ENCODE measurements around the gene FAM110D.
A peak's percentile ranks its signal among the peaks of the same experiment; 100 is the strongest.

The FAM110D gene

DNA sequence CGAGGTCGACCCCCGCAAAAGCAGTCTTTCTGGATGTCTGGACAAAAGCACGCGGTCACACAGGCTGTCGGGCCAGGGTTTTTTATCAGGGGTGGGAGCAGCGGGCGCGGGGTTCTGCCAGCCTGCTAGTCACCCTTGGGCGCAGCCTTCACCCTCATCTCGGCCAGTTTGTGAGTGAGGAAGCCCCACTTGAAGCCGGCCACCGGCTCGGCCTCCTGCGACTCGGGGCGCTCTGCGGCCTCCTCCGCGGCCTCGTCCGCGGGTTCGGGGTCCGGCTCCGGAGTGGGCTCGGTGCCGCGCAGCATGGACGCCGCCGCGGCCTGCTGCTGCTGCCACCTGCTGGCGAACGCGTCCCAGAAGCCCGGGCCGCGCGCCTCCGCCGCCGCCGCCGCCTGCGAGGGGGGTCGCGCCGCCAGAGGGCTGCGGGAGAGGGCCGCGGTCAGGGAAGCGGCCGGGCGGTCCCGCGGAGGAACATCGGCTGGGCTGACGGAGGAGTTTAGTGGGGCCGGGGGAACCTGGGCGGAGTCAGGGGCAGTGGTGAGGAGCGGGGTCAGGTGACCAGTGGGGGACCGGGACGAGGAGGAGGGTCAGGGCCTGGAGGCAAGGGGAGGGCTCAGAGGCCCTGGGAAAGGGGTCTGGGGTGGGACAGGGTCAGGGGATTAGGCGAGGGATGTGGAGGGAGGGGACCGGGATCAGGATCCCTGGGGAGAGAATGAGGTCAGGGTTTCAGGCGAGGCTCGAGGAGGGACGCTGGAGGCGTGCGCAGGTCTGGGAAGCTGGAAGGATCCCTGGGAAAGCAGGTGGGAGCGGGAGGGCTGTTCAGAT lies 5.4 kb downstream of the FAM110D start:
- peak overlapping the region; percentile 44 for H3K4me3 ChIP-seq (ENCODE audit: low read depth, low read length)
- POLR2A ChIA-PET, result no interaction called here
- DNase-seq (ENCODE audit: low read depth, low spot score), result no peak
- CTCF ChIA-PET, result interaction anchor here (0.7 to 4.1 kb wide), 23 partner anchors 9 to 268 kb away, joined by 3 to 36 read pairs (median 4); partner anchors contain the start of genes CEP85 and CNKSR1
- TF ChIP-seq, protein P1, sequence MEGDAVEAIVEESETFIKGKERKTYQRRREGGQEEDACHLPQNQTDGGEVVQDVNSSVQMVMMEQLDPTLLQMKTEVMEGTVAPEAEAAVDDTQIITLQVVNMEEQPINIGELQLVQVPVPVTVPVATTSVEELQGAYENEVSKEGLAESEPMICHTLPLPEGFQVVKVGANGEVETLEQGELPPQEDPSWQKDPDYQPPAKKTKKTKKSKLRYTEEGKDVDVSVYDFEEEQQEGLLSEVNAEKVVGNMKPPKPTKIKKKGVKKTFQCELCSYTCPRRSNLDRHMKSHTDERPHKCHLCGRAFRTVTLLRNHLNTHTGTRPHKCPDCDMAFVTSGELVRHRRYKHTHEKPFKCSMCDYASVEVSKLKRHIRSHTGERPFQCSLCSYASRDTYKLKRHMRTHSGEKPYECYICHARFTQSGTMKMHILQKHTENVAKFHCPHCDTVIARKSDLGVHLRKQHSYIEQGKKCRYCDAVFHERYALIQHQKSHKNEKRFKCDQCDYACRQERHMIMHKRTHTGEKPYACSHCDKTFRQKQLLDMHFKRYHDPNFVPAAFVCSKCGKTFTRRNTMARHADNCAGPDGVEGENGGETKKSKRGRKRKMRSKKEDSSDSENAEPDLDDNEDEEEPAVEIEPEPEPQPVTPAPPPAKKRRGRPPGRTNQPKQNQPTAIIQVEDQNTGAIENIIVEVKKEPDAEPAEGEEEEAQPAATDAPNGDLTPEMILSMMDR (IDR thresholded peaks at IDR 0.05; ENCODE audit: insufficient read depth, low read length, missing control alignments), result peak; percentile 72

DNA sequence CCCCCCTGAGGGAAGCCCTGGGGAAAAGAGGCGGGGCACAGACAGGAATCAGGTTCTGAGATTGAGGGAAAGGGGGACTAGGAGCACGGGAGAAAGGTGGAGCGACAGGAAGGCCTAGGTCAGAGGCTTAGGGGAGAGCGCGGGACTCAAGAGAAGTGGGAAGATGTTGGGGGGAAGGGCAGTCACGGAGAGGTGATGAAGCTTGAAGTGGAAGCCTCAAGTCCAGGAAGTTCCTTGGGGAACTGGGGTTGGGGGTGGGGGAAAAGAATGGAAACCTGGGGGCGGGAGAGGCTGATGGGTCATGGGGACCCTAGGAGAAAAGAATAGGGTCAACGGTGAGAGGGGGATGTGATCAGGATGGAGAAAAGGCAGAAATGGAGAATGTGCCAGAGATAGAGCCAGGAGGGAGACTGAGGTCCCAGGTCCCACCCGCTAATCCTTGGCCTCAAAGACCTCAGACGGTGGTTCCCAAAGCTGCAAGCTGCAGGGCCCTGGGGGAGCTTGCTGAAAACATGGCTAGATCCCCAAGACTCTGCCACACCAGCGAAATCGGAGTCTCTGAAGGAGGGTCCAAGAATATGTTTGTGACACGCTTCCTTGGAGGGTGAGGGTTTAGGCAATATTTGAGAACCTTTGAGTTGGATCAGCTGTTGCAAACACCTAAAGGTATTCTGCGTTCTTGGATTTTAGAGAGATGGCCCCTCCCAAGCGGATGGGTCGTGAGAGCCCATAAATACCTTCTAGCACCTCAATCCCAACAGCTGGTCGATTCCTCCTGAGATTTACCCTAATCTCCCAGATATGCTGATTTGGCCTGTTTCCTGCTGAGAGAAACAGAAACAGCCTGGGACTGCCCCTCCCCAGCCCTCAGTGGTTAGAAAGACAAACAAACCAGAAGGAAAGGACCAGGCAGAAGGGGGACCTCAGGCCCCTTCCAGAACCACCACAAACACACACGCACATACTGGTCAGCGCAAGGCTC lies 6.3 kb downstream of the FAM110D start:
- ChIA-PET CTCF (interaction anchor here (0.7 to 6.1 kb wide), 16 partner anchors 10 to 157 kb away, joined by 3 to 36 read pairs (median 6); partner anchors contain the start of gene CEP85), POLR2A (no interaction called here)
- TF ChIP-seq, protein P1 (IDR thresholded peaks at IDR 0.05; ENCODE audit: insufficient read depth, low read length, missing control alignments), result no peak
- H3K4me3 ChIP-seq (ENCODE audit: low read depth, low read length), result no peak overlapping the region
- DNase-seq (ENCODE audit: low read depth, low spot score), result no peak

DNA sequence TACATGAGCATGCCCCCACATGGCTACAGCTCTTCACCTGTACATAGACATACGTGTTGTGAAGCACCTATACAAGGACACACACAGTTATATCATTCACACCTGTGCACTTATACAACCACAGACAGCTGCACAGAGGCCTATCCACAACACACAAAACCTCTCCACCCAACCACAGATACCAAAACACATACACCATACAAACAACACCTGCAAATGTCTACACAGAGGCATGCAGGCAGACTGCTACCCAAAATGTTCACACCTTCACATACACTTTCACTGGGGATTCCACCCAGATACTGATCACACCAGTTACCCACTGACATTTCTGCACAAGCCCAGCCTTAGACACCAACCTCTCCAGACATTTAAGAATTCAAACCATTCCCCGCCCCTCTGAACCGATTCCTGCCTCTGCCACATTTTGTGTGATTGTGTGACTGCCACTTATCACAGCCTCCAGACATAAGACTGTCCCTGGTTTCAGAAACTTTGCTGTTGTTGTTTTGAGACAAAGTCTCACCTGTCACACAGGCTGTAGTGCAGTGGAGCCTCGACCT lies 7.9 kb downstream of the FAM110D start:
- ChIA-PET POLR2A (no interaction called here), CTCF (interaction anchor here (1.2 to 6.1 kb wide), 5 partner anchors 60 to 229 kb away, joined by 3 to 36 read pairs (median 8); no protein-coding TSS in a partner anchor)
- TF ChIP-seq, protein P1 (IDR thresholded peaks at IDR 0.05; ENCODE audit: insufficient read depth, low read length, missing control alignments), result no peak
- no peak for DNase-seq (ENCODE audit: low read depth, low spot score)
- H3K4me3 ChIP-seq (ENCODE audit: low read depth, low read length), result no peak overlapping the region

DNA sequence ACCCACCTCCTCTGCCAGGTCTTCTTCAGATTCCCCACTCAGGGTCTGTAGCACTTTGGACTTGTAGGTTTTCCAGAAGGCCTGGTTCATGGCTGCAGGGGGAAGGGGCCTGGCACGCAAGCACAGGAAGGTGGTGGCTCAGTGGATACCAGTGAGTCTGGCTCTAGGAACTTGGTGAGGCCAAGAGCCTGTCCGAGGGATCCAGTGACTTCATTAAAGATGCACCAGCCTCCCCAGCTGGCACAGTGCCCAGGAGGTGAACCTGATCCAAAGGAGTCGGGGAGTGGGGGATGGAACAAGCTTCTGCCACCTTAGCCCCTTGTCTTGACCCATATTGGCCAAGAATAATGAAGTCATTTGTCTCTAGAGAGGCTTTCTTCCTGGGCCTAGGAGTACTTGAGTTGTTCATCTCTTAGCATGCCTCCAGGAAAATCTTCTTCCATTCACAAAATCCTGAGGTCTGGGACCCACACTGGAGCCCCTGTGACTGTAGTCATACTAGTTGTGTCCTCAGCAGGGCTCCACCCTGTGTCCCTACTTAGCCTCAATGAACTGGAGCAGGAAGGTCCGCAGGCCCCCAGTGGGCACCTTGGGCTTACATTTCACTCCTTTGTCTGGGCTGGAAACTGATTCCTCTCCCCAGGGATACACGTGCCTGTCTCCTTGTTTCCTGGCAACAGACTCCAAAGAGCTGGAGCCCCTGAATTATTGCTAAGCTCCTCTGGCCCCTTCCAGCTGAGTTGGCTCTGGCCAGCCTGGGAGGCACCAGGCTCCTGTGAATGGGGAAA lies 9.7 kb downstream of the FAM110D start, which contains the start of gene C1orf232:
C1orf232 (minus strand) TSS at position 554 of the 788 bp plus-strand sequence; CDS start at position 90, 464 bp downstream.
- ChIA-PET CTCF (interaction anchor here (0.9 to 6.1 kb wide), 19 partner anchors 11 to 222 kb away, joined by 3 to 39 read pairs (median 6); partner anchors contain the start of genes CATSPER4, CEP85 and EXTL1), POLR2A (no interaction called here)
- DNase-seq (ENCODE audit: low read depth, low spot score), result no peak
- H3K4me3 ChIP-seq (ENCODE audit: low read depth, low read length), result peak within 1 kb of the TSS; percentile 93
- TF ChIP-seq, protein P1 (IDR thresholded peaks at IDR 0.05; ENCODE audit: insufficient read depth, low read length, missing control alignments), result no peak

DNA sequence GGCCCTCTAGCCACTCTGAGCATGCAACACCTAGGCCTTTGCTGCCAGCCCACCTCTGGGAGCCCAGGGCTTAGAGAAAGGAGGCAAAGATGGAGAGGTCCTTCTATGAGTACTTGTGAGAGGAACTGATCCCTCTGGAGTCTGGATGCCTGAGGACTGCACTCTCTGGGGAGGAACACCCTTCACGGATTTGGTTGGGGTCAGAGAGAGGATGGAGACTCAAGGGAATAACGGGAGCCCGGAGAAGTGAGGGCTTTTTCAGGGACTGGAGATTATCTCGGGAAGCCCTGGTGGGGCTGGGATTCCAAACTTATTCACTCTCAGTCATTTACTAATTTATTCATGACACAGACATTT lies 10.3 kb downstream of the FAM110D start:
- CTCF ChIA-PET, result interaction anchor here (0.6 to 6.1 kb wide), 38 partner anchors 8 to 248 kb away, joined by 3 to 39 read pairs (median 5); partner anchors contain the start of genes CATSPER4, CEP85 and CNKSR1
- no peak for DNase-seq (ENCODE audit: low read depth, low spot score)
- POLR2A ChIA-PET, result interaction anchor here (0.6 kb wide), 2 partner anchors 153 to 232 kb away, joined by 4 read pairs; no protein-coding TSS in a partner anchor
- TF ChIP-seq, protein P1 (IDR thresholded peaks at IDR 0.05; ENCODE audit: insufficient read depth, low read length, missing control alignments), result no peak
- H3K4me3 ChIP-seq (ENCODE audit: low read depth, low read length), result peak overlapping the region; percentile 93
